GM21576 (cell line): Measurements from ENCODE around the gene SEPTIN10.
"Not testable (repeated sequence)": the region's sequence is repeated elsewhere in the genome, so short reads cannot be mapped to it uniquely, and the experiment has no call there.

Source experiments
- ATAC-seq: cut with Tn5 transposase; IDR thresholded peaks from one replicate; pipeline ENCODE4 v1.9.1; 2021; ENCODE audit warnings: mild to moderate bottlenecking, moderate library complexity; ENCODE audit not compliant: unreplicated experiment

SEPTIN10 gene

GRCh38 chr2:109613922-109614714 lies at the start of gene SEPTIN10, which contains the start of gene SOWAHC:
TSS of gene SEPTIN10 (minus strand) at chr2:109613966. CDS start at chr2:109613827, 139 bp downstream.
TSS of gene SOWAHC (plus strand) at chr2:109614364. CDS start at chr2:109614490, 126 bp downstream.
- peak; percentile 79 for ATAC-seq

- no peak for ATAC-seq
These were observed 49.1 kb upstream of the SEPTIN10 start for GRCh38 chr2:109662889-109663288.

- ATAC-seq: no peak
These were observed 46.5 kb upstream of the SEPTIN10 start for GRCh38 chr2:109660046-109660860.

- ATAC-seq: no peak
These were observed 45.8 kb upstream of the SEPTIN10 start for GRCh38 chr2:109659396-109660045.

GRCh38 chr2:109655287-109655686 lies 41.5 kb upstream of the SEPTIN10 start:
- no peak for ATAC-seq

- no peak for ATAC-seq
These were observed 40.7 kb upstream of the SEPTIN10 start for GRCh38 chr2:109654326-109655050.

GRCh38 chr2:109649736-109650695 lies 36.2 kb upstream of the SEPTIN10 start:
- no peak for ATAC-seq

GRCh38 chr2:109648041-109648527 lies 34.3 kb upstream of the SEPTIN10 start:
- ATAC-seq: no peak

GRCh38 chr2:109647636-109648035 lies 33.9 kb upstream of the SEPTIN10 start:
- no peak for ATAC-seq

GRCh38 chr2:109646961-109647360 lies 33.2 kb upstream of the SEPTIN10 start:
- no peak for ATAC-seq

GRCh38 chr2:109645412-109646184 lies 31.8 kb upstream of the SEPTIN10 start:
- ATAC-seq: no peak

GRCh38 chr2:109644571-109645275 lies 31.0 kb upstream of the SEPTIN10 start:
- no peak for ATAC-seq

- ATAC-seq: not testable (repeated sequence)
These were observed 26.2 kb upstream of the SEPTIN10 start for GRCh38 chr2:109640000-109640399.

GRCh38 chr2:109638795-109639194 lies 25.0 kb upstream of the SEPTIN10 start:
- no peak for ATAC-seq

- peak; percentile 84 for ATAC-seq
These were observed 24.2 kb upstream of the SEPTIN10 start for GRCh38 chr2:109637749-109638570.

- no peak for ATAC-seq
These were observed 22.6 kb upstream of the SEPTIN10 start for GRCh38 chr2:109636317-109636716.
